Activated T-helper 1 cell treated with anti-CD3 and anti-CD28 coated beads, Interleukin-12 subunit alpha, Interleukin-12 subunit beta, Interleukin-2, Interleukin-4 antibody, amounts not matched to agents 30 ng/mL and 10 ng/mL and 1 ng/mL, durations not matched to agents 14 hours and 24 hours and 36 hours (primary cell): Measurements from ENCODE around the gene CHTF8. TPM values are rescaled to one million over a fixed set of nuclear protein-coding genes. Genes with fewer than 3 reads are reported as not detected.
"Not testable (repeated sequence)": the region's sequence is repeated elsewhere in the genome, so short reads cannot be mapped to it uniquely, and the experiment has no call there.

Source experiments
- DNase-seq: peaks from one replicate; pipeline ENCODE4 v3.0.0; 2021; ENCODE audit warnings: low spot score
- H3K27ac Mint-ChIP-seq: one replicate; pipeline ENCODE4 v1.8.0; 2021; ENCODE audit warnings: mild to moderate bottlenecking, mixed read lengths
- H3K27me3 Mint-ChIP-seq: one replicate; pipeline ENCODE4 v1.8.0; 2022; ENCODE audit warnings: mild to moderate bottlenecking, moderate library complexity, mixed read lengths; ENCODE audit not compliant: insufficient read depth
- H3K36me3 Mint-ChIP-seq: one replicate; pipeline ENCODE4 v1.8.0; 2021; ENCODE audit warnings: low read depth, mixed read lengths
- H3K4me1 Mint-ChIP-seq: one replicate; pipeline ENCODE4 v1.8.0; 2021; ENCODE audit warnings: low read depth, mixed read lengths
- H3K4me3 Mint-ChIP-seq: one replicate; pipeline ENCODE4 v1.8.0; 2021; ENCODE audit warnings: mild to moderate bottlenecking, moderate library complexity, mixed read lengths
- H3K9me3 Mint-ChIP-seq: one replicate; pipeline ENCODE4 v1.8.0; 2021; ENCODE audit warnings: mixed read lengths
- intact Hi-C: fragments of 100-400 bp; cut with micrococcal nuclease; formaldehyde crosslinking; loops from one replicate; pipeline ENCODE4 v1.15.1; 2024
- total RNA-seq: library from RNA; stranded (reverse); gene quantifications from 2 replicates; pipeline ENCODE4 v1.2.3, GENCODE V29; 2022

Gene CHTF8
- total RNA-seq, 1 donor from 2014 or later, result 134 TPM

DNA sequence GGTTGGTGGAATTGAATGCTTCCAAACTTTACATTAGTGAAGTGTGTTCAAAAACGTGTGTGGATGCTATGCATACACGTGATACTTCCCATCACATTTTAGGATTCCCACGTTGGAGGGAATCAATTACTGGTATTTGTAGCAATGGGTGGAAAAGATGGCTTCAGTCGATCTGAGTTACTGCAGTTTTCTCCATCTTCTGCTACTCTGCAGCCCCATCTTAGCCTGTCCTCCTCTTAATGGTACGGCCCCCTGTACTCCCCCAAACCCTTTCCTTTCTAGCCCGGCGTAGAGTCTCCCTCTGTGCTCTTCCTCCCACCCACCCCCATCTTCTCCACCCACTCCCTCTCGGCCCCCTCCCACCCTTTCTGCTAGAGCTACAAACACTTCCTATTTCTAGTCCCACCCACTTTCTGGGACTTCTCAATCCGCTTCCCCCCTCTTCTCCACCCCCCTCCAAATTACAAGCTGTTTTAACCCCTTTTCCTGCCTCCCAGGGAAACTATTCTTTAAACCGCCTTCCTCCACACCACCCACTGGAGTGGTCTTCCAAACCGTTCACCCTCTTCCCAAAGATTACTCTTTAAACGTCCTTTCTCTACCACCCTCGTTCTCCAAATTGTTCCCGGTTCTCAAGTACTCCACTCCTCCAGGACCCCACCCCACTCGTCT lies 1.1 kb downstream of the CHTF8 start:
- Mint-ChIP-seq H3K9me3 (no peaks in the 10 kb centered on the region), H3K27ac (peak overlapping the region; percentile 92), H3K4me1 (peaks cover 40% of the 10 kb centered on the region), H3K27me3 (no peaks in the 10 kb centered on the region), H3K36me3 (peaks cover 16% of the 10 kb centered on the region), H3K4me3 (peak overlapping the region; percentile 97)
- DNase-seq, result no peak
- intact Hi-C loops, result no loop called here

DNA sequence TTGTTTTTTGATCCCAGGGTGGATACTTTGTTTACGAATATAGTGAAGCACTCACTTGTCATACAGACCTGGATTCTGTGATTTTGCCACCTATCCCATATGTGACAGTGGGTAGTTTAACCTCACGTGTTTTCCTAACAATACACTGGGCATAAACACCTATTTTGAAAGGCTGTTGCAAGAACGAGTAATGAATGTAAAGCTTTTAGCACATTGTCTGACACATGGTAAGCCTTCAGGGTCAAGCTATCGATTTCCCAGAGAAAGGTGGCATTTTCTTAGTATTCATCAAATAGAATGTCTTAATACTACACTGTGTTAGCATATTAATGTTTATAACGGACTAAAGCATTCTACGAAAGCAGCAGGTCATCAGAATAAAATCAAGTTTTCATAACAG lies 1.9 kb downstream of the CHTF8 start:
- H3K36me3 Mint-ChIP-seq, result peaks cover 15% of the 10 kb centered on the region
- no peak for DNase-seq
- H3K4me3 Mint-ChIP-seq, result peak overlapping the region; percentile 97
- no peak overlapping the region for H3K27ac Mint-ChIP-seq
- H3K4me1 Mint-ChIP-seq, result peaks cover 37% of the 10 kb centered on the region
- intact Hi-C loops, result no loop called here
- no peaks in the 10 kb centered on the region for H3K9me3 Mint-ChIP-seq
- no peaks in the 10 kb centered on the region for H3K27me3 Mint-ChIP-seq

DNA sequence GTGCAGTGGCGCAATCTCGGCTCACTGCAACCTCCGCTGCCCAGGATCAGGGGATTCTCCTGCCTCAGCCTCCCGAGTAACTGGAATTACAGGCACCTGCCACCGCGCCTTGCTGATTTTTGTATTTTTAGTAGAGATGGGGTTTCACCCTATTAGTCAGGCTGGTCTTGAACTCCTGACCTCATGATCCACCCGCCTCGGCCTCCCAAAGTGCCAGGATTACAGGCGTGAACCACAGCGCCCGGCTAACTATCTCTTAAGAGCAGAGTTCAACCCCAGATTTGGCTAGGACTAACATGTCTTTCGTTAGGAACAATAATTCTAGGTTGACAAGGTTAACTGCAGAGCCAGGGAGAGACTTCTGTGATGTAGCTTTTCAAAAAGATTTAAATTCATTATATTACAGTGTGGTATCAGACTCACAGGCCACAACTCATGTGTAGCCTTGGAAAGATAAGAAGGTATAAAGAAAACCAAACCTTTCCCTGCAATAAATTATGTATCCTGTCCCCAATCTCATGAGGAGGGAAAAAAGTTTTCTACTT lies 4.3 kb downstream of the CHTF8 start:
- DNase-seq, result no peak
- Mint-ChIP-seq H3K4me3 (no peak overlapping the region), H3K27me3 (no peaks in the 10 kb centered on the region), H3K27ac (no peak overlapping the region), H3K9me3 (no peaks in the 10 kb centered on the region), H3K4me1 (peaks cover 24% of the 10 kb centered on the region), H3K36me3 (peaks cover 10% of the 10 kb centered on the region)
- intact Hi-C loops, result no loop called here

DNA sequence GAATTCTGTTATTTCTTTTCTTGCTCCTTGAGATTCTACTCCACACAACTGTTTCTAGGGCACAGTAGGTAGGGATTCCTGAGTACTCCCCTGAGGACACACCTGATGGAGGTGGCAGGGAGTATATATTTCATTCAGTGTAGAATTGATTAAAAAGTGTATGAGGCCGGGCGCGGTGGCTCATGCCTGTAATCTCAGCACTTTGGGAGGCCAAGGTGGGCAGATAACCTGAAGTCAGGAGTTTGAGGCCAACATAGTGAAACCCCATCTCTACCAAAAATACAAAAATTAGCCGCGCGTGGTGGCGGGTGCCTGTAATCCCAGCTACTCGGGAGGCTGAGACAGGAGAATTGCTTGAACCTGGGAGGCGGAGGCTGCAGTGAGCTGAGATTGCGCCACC lies 5.6 kb downstream of the CHTF8 start:
- DNase-seq, intact Hi-C loops, H3K9me3 Mint-ChIP-seq, H3K27ac Mint-ChIP-seq, H3K27me3 Mint-ChIP-seq, H3K4me3 Mint-ChIP-seq: not testable (repeated sequence)
- peaks cover 12% of the 10 kb centered on the region for H3K36me3 Mint-ChIP-seq
- peaks cover 24% of the 10 kb centered on the region for H3K4me1 Mint-ChIP-seq

DNA sequence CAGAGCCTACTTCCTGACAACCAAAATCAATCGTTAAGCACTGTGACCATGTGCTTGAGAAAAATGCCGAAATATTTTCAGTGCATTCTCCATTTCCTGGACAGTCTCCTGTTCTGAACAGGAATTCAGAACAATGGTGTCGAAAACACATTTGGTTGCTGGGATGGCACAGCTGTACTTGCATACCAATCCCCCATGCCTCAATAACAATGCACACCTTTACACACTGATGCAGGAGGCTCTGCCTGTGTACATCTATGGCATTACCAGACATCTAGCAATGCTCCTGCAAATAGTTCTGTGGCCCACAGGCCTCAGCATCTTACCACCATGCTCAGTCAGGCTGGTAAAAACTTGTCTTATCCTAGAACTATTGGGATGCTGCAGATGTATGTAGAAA lies 6.2 kb downstream of the CHTF8 start:
- Mint-ChIP-seq H3K27me3 (no peaks in the 10 kb centered on the region), H3K36me3 (peaks cover 13% of the 10 kb centered on the region), H3K9me3 (no peaks in the 10 kb centered on the region), H3K4me1 (peaks cover 19% of the 10 kb centered on the region), H3K27ac (no peak overlapping the region), H3K4me3 (no peak overlapping the region)
- no peak for DNase-seq
- intact Hi-C loops, result no loop called here

DNA sequence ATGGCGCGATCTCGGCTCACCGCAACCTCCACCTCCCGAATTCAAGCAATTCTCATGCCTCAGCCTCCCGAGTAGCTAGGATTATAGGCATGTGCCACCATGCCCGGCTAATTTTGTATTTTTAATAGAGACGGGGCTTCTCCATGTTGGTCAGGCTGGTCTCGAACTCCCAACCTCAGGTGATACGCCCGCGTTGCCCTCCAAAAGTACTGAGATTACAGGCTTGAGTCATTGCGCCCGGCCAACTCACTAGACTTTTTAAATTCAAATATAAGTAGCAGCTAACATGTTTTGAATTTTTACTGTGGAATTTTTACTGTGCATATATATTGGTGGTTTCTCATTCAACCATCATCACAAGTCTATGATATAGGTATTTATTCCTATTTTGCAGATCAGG lies 7.4 kb downstream of the CHTF8 start:
- H3K27me3 Mint-ChIP-seq, H3K4me3 Mint-ChIP-seq, H3K4me1 Mint-ChIP-seq, H3K27ac Mint-ChIP-seq, DNase-seq, H3K9me3 Mint-ChIP-seq: not testable (repeated sequence)
- H3K36me3 Mint-ChIP-seq, result peaks cover 11% of the 10 kb centered on the region
- intact Hi-C loops, result loop anchor here (1.0 to 5.0 kb wide), 5 partner anchors 223 to 597 kb away; partner anchors contain the start of gene TANGO6

DNA sequence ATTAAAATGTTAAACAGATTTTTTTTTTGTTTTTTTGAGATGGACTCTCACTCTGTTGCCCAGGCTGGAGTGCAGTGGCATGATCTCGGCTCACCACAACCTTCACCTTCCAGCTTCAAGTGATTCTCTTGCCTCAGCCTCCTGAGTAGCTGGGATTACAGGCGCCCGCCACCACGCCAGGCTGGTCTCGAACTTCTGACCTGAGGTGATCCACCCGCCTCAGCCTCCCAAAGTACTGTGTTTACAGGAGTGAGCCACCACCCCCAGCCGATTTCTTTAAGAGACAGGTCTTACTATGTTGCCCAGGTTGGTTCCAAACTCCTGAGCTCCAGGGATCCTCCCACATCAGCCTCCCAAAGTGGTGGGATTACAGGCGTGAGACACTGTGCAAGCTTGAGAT lies 8.0 kb downstream of the CHTF8 start:
- H3K4me3 Mint-ChIP-seq, H3K27ac Mint-ChIP-seq, H3K4me1 Mint-ChIP-seq, H3K9me3 Mint-ChIP-seq, DNase-seq, H3K27me3 Mint-ChIP-seq: not testable (repeated sequence)
- intact Hi-C loops, result loop anchor here (1.0 to 5.0 kb wide), 5 partner anchors 222 to 596 kb away; partner anchors contain the start of gene TANGO6
- H3K36me3 Mint-ChIP-seq, result peaks cover 11% of the 10 kb centered on the region

DNA sequence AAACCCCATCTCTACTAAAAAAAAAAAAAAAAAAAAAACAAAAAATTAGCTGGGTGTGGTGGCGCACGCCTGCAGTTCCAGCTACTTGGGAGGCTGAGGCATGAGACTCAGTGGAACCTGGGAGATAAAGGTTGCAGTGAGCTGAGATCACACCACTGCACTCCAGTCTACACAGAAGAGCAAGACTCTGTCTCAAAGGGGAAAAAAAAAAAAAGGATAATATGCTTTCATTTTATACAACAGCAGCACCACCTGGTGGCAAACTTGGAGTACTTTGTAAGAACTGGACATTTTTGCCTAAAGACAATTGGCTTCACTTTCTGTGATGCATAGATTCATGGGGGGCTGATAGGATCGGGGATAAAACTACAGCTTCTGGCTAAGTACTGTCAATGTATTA lies 8.5 kb downstream of the CHTF8 start:
- H3K27ac Mint-ChIP-seq, result no peak overlapping the region
- peaks cover 11% of the 10 kb centered on the region for H3K36me3 Mint-ChIP-seq
- H3K4me1 Mint-ChIP-seq, result peaks cover 9% of the 10 kb centered on the region
- intact Hi-C loops, result loop anchor here (1.0 to 5.0 kb wide), 5 partner anchors 222 to 596 kb away; partner anchors contain the start of gene TANGO6
- H3K27me3 Mint-ChIP-seq, result no peaks in the 10 kb centered on the region
- no peak overlapping the region for H3K4me3 Mint-ChIP-seq
- no peaks in the 10 kb centered on the region for H3K9me3 Mint-ChIP-seq
- peak; percentile 50 for DNase-seq

DNA sequence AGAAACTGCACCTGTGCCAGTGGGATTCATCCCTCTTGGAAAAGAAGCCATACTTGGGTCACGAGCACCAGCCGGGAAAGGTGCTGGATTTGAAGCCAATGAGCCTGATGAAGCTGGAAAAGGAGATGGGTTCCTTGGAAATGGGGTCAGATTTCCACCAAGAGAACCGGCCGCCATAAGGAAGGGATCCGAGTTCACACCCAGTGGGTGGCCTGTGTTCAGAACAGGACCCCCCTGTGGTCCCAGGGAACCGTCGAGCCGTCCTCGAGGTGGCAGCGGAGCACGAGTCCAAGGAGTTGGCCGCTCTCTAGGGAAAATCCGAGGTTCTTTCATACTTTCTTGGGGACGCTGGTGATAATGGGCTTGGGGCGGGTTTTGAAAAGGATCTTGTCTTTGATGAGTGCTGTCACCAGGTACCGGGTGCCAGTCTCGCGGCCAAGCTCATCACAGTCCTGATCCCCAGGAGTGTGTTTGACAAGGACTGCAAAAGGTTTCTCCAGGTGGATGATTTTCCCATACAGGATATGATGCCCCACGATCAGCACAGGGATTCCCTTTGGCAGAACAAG lies 12.2 kb downstream of the CHTF8 start:
- intact Hi-C loops, result loop anchor here (5.0 kb wide), 1 partner anchor 418 kb away; no protein-coding TSS in a partner anchor
- peaks cover 5% of the 10 kb centered on the region for H3K4me1 Mint-ChIP-seq
- no peaks in the 10 kb centered on the region for H3K27me3 Mint-ChIP-seq
- no peak overlapping the region for H3K4me3 Mint-ChIP-seq
- no peak overlapping the region for H3K27ac Mint-ChIP-seq
- no peak for DNase-seq
- peaks cover 21% of the 10 kb centered on the region for H3K36me3 Mint-ChIP-seq
- no peaks in the 10 kb centered on the region for H3K9me3 Mint-ChIP-seq

DNA sequence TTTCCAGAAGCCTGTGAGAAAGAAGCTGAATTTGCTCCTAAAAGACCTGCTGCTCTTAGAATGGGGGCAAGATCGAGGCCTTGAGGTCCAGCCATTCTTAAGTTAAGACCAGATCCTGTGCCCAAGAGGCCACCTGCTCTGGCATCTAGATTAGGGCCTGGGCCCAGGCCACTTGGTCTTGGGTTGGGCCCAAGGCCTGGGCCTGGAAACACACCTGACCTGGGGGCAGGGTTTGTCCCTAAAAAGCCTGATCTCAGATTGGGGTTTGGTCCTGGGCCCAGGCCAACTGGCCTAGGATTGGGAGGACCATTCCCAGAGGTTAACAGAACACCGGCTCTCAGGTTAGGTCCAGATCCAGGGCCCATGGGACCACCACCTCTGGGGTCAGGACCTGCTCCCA lies 12.9 kb downstream of the CHTF8 start:
- H3K4me3 Mint-ChIP-seq, result no peak overlapping the region
- H3K36me3 Mint-ChIP-seq, result peaks cover 23% of the 10 kb centered on the region
- H3K4me1 Mint-ChIP-seq, result peaks cover 5% of the 10 kb centered on the region
- H3K27ac Mint-ChIP-seq, result no peak overlapping the region
- H3K27me3 Mint-ChIP-seq, result no peaks in the 10 kb centered on the region
- no peak for DNase-seq
- intact Hi-C loops, result no loop called here
- no peaks in the 10 kb centered on the region for H3K9me3 Mint-ChIP-seq

DNA sequence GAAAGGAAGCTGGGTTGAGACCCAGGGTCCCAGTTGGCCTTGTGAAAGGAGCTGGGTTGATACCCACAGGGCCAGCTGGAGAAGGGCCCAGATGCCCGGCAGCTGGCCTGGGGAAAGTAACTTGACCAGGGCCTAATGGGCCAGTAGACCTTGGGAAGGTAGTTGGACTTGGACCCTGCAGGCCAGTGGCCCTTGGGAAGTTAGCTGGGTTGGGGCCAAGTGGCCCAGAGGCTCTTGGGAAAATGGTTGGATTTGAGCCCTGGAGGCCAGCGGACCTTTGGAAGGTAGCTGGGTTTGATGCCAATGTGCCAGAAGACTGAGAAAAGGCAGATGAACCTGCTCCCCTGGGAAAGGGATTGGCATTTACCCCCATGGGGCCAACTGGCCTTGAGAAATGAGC lies 13.4 kb downstream of the CHTF8 start:
- Mint-ChIP-seq H3K4me3 (no peak overlapping the region), H3K9me3 (no peaks in the 10 kb centered on the region), H3K27me3 (no peaks in the 10 kb centered on the region), H3K27ac (no peak overlapping the region), H3K36me3 (peaks cover 22% of the 10 kb centered on the region), H3K4me1 (peaks cover 2% of the 10 kb centered on the region)
- intact Hi-C loops, result no loop called here
- DNase-seq, result no peak

DNA sequence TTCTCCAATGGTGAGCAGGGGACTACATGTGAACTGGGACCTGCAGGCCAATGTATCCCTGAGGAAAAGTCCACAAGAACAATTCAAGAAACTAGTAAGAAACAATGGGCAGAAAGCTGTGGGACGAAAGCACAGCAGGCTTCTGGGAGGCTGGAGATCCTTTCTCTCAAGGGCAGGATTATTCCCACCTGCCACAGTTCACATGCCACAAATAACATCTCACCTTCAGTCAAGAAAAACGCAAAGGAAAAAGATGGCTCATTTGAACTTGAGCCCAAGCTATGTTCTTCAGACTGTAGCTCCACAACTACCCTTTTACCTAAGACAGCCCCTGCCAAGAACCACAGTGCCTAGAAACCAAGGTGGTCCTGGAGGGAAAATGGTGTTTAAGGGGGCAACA lies 13.9 kb downstream of the CHTF8 start:
- DNase-seq, result no peak
- Mint-ChIP-seq H3K9me3 (no peaks in the 10 kb centered on the region), H3K36me3 (peaks cover 20% of the 10 kb centered on the region), H3K4me1 (no peaks in the 10 kb centered on the region), H3K27ac (no peak overlapping the region), H3K27me3 (no peaks in the 10 kb centered on the region), H3K4me3 (no peak overlapping the region)
- intact Hi-C loops, result no loop called here

DNA sequence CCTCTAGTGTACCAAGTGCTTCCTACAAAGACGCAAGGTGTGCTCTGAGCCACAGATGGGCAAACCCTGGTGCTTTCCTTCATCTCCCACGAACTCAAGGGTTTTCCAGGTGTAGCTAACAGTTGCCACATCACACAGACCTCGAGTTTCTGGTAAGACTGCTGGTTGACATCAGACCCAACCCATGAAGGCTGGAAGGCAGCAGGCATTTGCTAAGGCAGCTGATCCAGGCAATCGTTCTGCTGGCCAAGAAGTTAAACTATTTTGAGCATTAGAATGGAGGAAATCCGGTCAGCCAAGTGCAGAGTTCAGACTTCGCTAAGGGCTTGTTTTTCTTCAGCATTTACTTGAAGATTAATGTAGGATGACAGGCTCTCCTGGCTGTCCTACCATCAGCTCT lies 15.5 kb downstream of the CHTF8 start:
- H3K27ac Mint-ChIP-seq, result no peak overlapping the region
- H3K4me3 Mint-ChIP-seq, result no peak overlapping the region
- no peaks in the 10 kb centered on the region for H3K9me3 Mint-ChIP-seq
- DNase-seq, result no peak
- H3K4me1 Mint-ChIP-seq, result no peaks in the 10 kb centered on the region
- no peaks in the 10 kb centered on the region for H3K27me3 Mint-ChIP-seq
- peaks cover 18% of the 10 kb centered on the region for H3K36me3 Mint-ChIP-seq
- intact Hi-C loops, result no loop called here
